Right forelimb (tissue), 1 donor: Measurements from ENCODE around the gene TMEM150A.
A peak's percentile ranks its signal among the peaks of the same experiment; 100 is the strongest.
"Not testable (repeated sequence)": the region's sequence is repeated elsewhere in the genome, so short reads cannot be mapped to it uniquely, and the experiment has no call there.

Experiments used
- DNase-seq: peaks from one replicate; pipeline ENCODE4 v3.0.0-alpha.2; 2018

Gene TMEM150A

GRCh38 chr2:85611705-85612587 is 9.4 kb upstream of the TMEM150A start, which contains the start of gene C2orf68:
TSS of gene C2orf68 (minus strand) at chr2:85612066. CDS start at chr2:85611984, 82 bp downstream.
- peak; percentile 95 for DNase-seq

- no peak for DNase-seq
These were observed 8.8 kb upstream of the TMEM150A start for GRCh38 chr2:85611217-85611704.

GRCh38 chr2:85607268-85608215 is 5.0 kb upstream of the TMEM150A start:
- no peak for DNase-seq

- no peak for DNase-seq
These were observed 3.6 kb upstream of the TMEM150A start for GRCh38 chr2:85606116-85606455.

- DNase-seq = peak; percentile 38
These were observed 3.1 kb upstream of the TMEM150A start for GRCh38 chr2:85605406-85606115.

GRCh38 chr2:85604568-85605339 is 2.3 kb upstream of the TMEM150A start:
- peak; percentile 24 for DNase-seq

GRCh38 chr2:85604133-85604444 is 1.6 kb upstream of the TMEM150A start:
- not testable (repeated sequence) for DNase-seq

GRCh38 chr2:85601771-85602475 is 575 bp downstream of the TMEM150A start:
- DNase-seq = no peak

- DNase-seq = no peak
These were observed 1.3 kb downstream of the TMEM150A start for GRCh38 chr2:85600951-85601770.

- no peak for DNase-seq
These were observed 2.3 kb downstream of the TMEM150A start for GRCh38 chr2:85600235-85600575.

- no peak for DNase-seq
These were observed 2.8 kb downstream of the TMEM150A start for GRCh38 chr2:85599468-85600234.

- no peak for DNase-seq
These were observed 3.7 kb downstream of the TMEM150A start for GRCh38 chr2:85598594-85599340.

- DNase-seq = no peak
These were observed 5.3 kb downstream of the TMEM150A start for GRCh38 chr2:85597241-85597640.

GRCh38 chr2:85596486-85597143 is 5.9 kb downstream of the TMEM150A start:
- no peak for DNase-seq

- no peak for DNase-seq
These were observed 6.5 kb downstream of the TMEM150A start for GRCh38 chr2:85596026-85596333.

GRCh38 chr2:85595301-85596025 is 7.0 kb downstream of the TMEM150A start, which contains the start of gene RNF181:
TSS of gene RNF181 (plus strand) at chr2:85595745. CDS start at chr2:85595764, 19 bp downstream.
- peak; percentile 95 for DNase-seq

GRCh38 chr2:85594715-85595300 is 7.7 kb downstream of the TMEM150A start:
- DNase-seq = no peak
